Measurements from ENCODE around the gene DLGAP1. TPM values are rescaled to one million over a fixed set of nuclear protein-coding genes. Genes with fewer than 3 reads are reported as not detected.
"Not testable (repeated sequence)": the region's sequence is repeated elsewhere in the genome, so short reads cannot be mapped to it uniquely, and the experiment has no call there.

The DLGAP1 gene
- total RNA-seq, 1 donor from 2014 or later, result 13.6 TPM

DNA sequence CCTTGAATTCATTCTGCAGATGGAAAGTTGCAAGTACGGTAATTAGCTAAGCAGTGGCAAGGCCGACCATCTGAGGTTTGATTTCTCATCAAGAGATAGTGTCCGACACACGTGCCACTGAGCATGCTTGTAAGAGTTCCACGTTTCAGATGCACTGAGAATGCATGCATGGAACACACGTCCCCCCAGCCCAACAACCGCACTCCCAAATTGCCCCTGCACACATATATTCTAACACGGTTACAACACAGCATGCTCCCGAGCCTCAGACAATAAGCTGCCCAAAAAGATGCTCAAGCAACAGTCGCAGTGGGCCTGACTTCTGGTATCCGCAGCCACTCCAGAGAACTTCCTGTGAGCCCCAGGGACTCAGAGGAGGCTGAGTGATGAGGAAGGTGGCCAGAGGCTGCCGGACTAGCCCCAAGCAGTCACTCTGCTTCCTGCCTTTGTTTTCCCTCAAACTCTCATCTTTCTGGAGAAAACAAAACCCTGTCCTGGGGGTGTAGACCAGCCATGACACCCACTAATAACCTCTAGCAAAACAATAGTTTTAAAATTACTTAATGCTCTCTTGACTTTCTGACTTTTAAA, 801.2 kb downstream of the DLGAP1 start:
- no peak for DNase-seq
- TF ChIP-seq, protein P1, sequence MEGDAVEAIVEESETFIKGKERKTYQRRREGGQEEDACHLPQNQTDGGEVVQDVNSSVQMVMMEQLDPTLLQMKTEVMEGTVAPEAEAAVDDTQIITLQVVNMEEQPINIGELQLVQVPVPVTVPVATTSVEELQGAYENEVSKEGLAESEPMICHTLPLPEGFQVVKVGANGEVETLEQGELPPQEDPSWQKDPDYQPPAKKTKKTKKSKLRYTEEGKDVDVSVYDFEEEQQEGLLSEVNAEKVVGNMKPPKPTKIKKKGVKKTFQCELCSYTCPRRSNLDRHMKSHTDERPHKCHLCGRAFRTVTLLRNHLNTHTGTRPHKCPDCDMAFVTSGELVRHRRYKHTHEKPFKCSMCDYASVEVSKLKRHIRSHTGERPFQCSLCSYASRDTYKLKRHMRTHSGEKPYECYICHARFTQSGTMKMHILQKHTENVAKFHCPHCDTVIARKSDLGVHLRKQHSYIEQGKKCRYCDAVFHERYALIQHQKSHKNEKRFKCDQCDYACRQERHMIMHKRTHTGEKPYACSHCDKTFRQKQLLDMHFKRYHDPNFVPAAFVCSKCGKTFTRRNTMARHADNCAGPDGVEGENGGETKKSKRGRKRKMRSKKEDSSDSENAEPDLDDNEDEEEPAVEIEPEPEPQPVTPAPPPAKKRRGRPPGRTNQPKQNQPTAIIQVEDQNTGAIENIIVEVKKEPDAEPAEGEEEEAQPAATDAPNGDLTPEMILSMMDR (IDR thresholded peaks at IDR 0.05; ENCODE audit: partially characterized antibody, unreplicated experiment), result no peak
- no peaks in the 10 kb centered on the region for H3K36me3 Mint-ChIP-seq (ENCODE audit: unreplicated experiment)
- H3K27ac Mint-ChIP-seq (ENCODE audit: unreplicated experiment), result no peak overlapping the region
- H3K4me1 Mint-ChIP-seq (ENCODE audit: low read depth, unreplicated experiment), result no peaks in the 10 kb centered on the region
- peaks cover 4% of the 10 kb centered on the region for H3K27me3 Mint-ChIP-seq (ENCODE audit: unreplicated experiment)
- no peaks in the 10 kb centered on the region for H3K9me3 Mint-ChIP-seq (ENCODE audit: unreplicated experiment)
- H3K4me3 Mint-ChIP-seq (ENCODE audit: unreplicated experiment), result no peak overlapping the region

DNA sequence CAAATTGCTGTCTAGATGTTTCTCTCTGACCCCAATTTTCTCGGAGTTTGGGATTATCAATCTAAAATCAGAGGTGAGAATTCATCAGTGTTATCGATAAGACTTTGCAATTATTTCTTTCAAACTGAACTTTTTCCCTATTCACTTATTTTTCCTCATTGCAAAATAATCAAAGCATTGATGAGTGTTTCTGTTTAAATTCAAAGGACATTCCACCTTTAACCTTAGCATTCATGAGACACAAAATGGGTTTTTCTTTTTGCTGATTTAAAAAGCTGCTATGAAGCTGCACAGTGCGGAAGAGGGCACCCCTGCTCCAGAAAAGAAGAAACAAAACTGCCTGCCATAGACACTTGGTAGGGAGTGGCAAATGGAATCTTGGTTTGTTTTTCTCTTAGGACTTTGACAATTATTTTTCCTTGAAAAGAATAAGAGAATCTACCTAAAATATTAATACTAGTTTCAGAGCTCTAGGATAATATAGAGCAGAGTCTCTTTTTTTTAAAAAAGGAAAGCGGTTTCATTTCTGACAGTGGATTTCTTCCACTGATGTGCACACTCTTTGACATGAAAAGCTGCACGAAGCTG, 801.8 kb downstream of the DLGAP1 start:
- DNase-seq, result no peak

DNA sequence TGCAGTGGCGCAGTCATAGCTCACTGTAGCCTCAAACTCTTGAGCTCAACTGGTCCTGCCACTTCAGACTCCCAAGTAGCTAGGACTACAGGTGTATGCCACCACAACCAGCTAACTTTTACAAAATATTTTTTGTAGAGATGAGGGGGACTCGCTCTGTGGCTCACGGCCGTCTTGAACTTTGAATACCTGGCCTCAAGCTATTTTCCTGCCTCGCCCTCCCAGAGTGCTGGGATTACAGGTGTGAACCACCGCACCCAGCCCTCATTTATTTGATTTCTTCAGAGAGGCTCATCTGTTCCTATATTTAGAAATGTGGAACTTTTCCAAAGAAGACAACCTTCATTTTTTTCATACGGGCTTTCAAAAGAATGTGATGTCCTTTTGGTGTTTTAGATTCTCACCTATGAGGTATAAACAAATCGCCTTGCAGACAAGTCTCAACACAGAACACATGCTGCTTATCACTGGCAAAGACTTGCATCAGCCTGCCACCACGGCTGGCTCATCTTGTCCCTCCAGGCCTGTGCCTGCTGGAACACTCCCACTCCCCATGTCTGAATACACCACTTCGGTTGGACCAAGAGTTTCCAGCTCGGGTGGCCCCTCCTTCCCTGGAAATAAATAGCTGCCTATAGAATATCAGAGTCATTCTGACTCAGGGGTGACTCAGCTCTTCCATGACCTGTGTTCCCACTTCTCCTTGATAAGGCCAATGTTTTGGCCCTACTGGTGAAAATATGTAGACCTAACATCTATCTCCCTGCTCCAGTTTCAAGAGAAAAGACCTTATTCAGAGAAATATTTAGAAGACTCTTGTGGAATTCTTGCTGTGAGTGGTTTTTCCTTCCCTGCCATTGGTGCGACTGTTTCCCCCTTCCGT, 802.5 kb downstream of the DLGAP1 start:
- Mint-ChIP-seq H3K27me3 (ENCODE audit: unreplicated experiment) (peaks cover 4% of the 10 kb centered on the region), H3K36me3 (ENCODE audit: unreplicated experiment) (no peaks in the 10 kb centered on the region), H3K4me1 (ENCODE audit: low read depth, unreplicated experiment) (peaks cover 2% of the 10 kb centered on the region), H3K27ac (ENCODE audit: unreplicated experiment) (no peak overlapping the region), H3K9me3 (ENCODE audit: unreplicated experiment) (no peaks in the 10 kb centered on the region), H3K4me3 (ENCODE audit: unreplicated experiment) (no peak overlapping the region)
- TF ChIP-seq, protein P1 (IDR thresholded peaks at IDR 0.05; ENCODE audit: partially characterized antibody, unreplicated experiment), result no peak
- no peak for DNase-seq

More for the DNA sequence above, 801.8 kb downstream of the DLGAP1 start:
- peaks cover 2% of the 10 kb centered on the region for H3K4me1 Mint-ChIP-seq (ENCODE audit: low read depth, unreplicated experiment)
- H3K4me3 Mint-ChIP-seq (ENCODE audit: unreplicated experiment), result no peak overlapping the region
- H3K9me3 Mint-ChIP-seq (ENCODE audit: unreplicated experiment), result no peaks in the 10 kb centered on the region
- H3K27ac Mint-ChIP-seq (ENCODE audit: unreplicated experiment), result no peak overlapping the region
- H3K36me3 Mint-ChIP-seq (ENCODE audit: unreplicated experiment), result no peaks in the 10 kb centered on the region
- TF ChIP-seq, protein P1 (IDR thresholded peaks at IDR 0.05; ENCODE audit: partially characterized antibody, unreplicated experiment), result no peak
- H3K27me3 Mint-ChIP-seq (ENCODE audit: unreplicated experiment), result peaks cover 4% of the 10 kb centered on the region

DNA sequence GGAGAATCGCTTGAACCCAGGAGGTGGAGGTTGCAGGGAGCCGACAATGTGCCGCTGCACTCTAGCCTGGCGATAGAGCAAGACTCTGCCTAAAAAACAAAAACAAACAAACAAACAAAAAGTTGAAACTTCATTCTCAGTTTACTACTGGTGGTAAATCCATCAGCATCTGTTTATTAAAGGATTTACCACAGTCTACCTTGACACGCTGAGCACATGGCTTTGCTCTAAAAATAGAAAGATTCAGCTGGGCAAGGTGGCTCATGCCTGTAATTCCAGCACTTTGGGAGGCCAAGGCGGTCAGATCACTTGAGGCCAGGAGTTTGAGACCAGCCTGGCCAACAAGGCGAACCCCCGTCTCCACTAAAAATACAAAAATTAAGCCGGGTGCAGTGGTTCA, 803.8 kb downstream of the DLGAP1 start:
- no peaks in the 10 kb centered on the region for H3K36me3 Mint-ChIP-seq (ENCODE audit: unreplicated experiment)
- H3K4me3 Mint-ChIP-seq (ENCODE audit: unreplicated experiment), result no peak overlapping the region
- H3K27ac Mint-ChIP-seq (ENCODE audit: unreplicated experiment), result no peak overlapping the region
- H3K9me3 Mint-ChIP-seq (ENCODE audit: unreplicated experiment), result no peaks in the 10 kb centered on the region
- TF ChIP-seq, protein P1 (IDR thresholded peaks at IDR 0.05; ENCODE audit: partially characterized antibody, unreplicated experiment), result no peak
- peaks cover 2% of the 10 kb centered on the region for H3K4me1 Mint-ChIP-seq (ENCODE audit: low read depth, unreplicated experiment)
- peaks cover 4% of the 10 kb centered on the region for H3K27me3 Mint-ChIP-seq (ENCODE audit: unreplicated experiment)
- no peak for DNase-seq

DNA sequence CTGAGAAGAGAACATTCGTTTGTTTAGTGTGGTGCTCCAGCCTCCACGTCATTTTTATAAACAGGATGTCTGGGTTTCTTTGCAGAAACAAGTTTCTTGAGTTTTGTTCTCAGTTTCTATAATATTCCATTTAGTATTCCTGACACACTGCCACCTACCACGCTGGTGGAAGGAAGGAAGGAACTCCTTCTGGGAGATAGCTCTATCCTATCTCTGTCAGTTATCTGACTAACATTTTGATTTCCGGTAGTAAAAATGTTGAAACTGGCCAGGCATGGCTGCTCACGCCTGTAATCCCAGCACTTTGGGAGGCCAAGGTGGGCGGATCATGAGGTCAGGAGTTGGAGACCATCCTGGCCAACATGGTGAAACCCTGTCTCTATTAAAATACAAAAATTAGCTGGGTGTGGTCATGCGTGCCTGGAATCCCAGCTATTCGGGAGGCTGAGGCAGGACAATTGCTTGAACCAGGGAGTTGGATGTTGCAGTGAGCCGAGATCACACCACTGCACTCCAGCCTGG, 804.5 kb downstream of the DLGAP1 start:
- not testable (repeated sequence) for H3K36me3 Mint-ChIP-seq (ENCODE audit: unreplicated experiment); H3K27me3 Mint-ChIP-seq (ENCODE audit: unreplicated experiment); H3K4me1 Mint-ChIP-seq (ENCODE audit: low read depth, unreplicated experiment); H3K4me3 Mint-ChIP-seq (ENCODE audit: unreplicated experiment); H3K9me3 Mint-ChIP-seq (ENCODE audit: unreplicated experiment); DNase-seq; H3K27ac Mint-ChIP-seq (ENCODE audit: unreplicated experiment)
